ENCODE data around the gene GRB10. TPM values are rescaled to one million over a fixed set of nuclear protein-coding genes. Genes with fewer than 3 reads are reported as not detected.
A peak's percentile ranks its signal among the peaks of the same experiment; 100 is the strongest.

GRB10 gene
- polyA plus RNA-seq, 3 donors, result 1.3 to 3.1 (median 1.5) TPM

GRCh38 chr7:50762337-50762736, 20.4 kb downstream of the GRB10 start:
- Histone ChIP-seq H3K9me3 (replicated peaks in 1 of 2; ENCODE audit: control insufficient read depth in 1 of 2, insufficient read depth in 1 of 2, low read length in 2 of 2) (peaks cover 0 to 3% of the 10 kb centered on the region in 2 donors), H3K4me1 (ENCODE audit: control insufficient read depth in 1 of 2, insufficient read depth in 2 of 2, low read length in 2 of 2) (no peaks in the 10 kb centered on the region), H3K27me3 (ENCODE audit: control insufficient read depth in 2 of 2, insufficient read depth in 2 of 2, low read length in 2 of 2) (no peaks in the 10 kb centered on the region), H3K79me2 (ENCODE audit: insufficient read depth, low read length) (no peaks in the 10 kb centered on the region), H3K9ac (ENCODE audit: insufficient read depth, low read length, poor library complexity, severe bottlenecking) (no peak overlapping the region), H3K4me3 (replicated peaks in 1 of 3; ENCODE audit: low read depth in 2 of 3, low read length in 3 of 3) (no peak overlapping the region), H2AFZ (ENCODE audit: insufficient read depth, low read depth, low read length, poor library complexity, severe bottlenecking) (no peak overlapping the region), H3K27ac (ENCODE audit: low read depth in 1 of 2, low read length in 2 of 2) (no peak overlapping the region), H3K4me2 (replicated peaks; ENCODE audit: extremely low read depth, low read length, poor library complexity, severe bottlenecking) (no peak overlapping the region), H3K36me3 (replicated peaks in 1 of 2; ENCODE audit: control insufficient read depth in 1 of 2, insufficient read depth in 2 of 2, low read length in 2 of 2) (no peaks in the 10 kb centered on the region), H4K20me1 (ENCODE audit: insufficient read depth, low read length) (no peaks in the 10 kb centered on the region)
- H3K4me1 Mint-ChIP-seq, result peaks cover 6% of the 10 kb centered on the region
- no peak overlapping the region for H3K4me3 Mint-ChIP-seq
- TF ChIP-seq CTCF (IDR thresholded peaks at IDR 0.05), result no peak
- intact Hi-C loops (cut with micrococcal nuclease), result no loop called here
- H3K27ac Mint-ChIP-seq, result no peak overlapping the region
- no peak for DNase-seq
- WGBS (ENCODE audit: insufficient coverage), result no CpG with 5 or more reads among the region's 2 CpGs
- H3K27me3 Mint-ChIP-seq (ENCODE audit: low read depth in 3 of 3), result no peaks in the 10 kb centered on the region
- H3K9me3 Mint-ChIP-seq, result peaks cover 0 to 10% (median 4%) of the 10 kb centered on the region in 7 donors
- no peaks in the 10 kb centered on the region for H3K36me3 Mint-ChIP-seq

GRCh38 chr7:50761713-50762112, 21.0 kb downstream of the GRB10 start:
- no peak overlapping the region for H3K4me3 Mint-ChIP-seq
- H3K4me2 ChIP-seq (replicated peaks; ENCODE audit: extremely low read depth, low read length, poor library complexity, severe bottlenecking), result no peak overlapping the region
- no peaks in the 10 kb centered on the region for H3K36me3 Mint-ChIP-seq
- WGBS (ENCODE audit: insufficient coverage), result no CpG with 5 or more reads among the region's 7 CpGs
- no peak overlapping the region for H3K27ac ChIP-seq (ENCODE audit: low read depth in 1 of 2, low read length in 2 of 2)
- no peak overlapping the region for H2AFZ ChIP-seq (ENCODE audit: insufficient read depth, low read depth, low read length, poor library complexity, severe bottlenecking)
- H4K20me1 ChIP-seq (ENCODE audit: insufficient read depth, low read length), result no peaks in the 10 kb centered on the region
- intact Hi-C loops (cut with micrococcal nuclease), result no loop called here
- no peaks in the 10 kb centered on the region for H3K36me3 ChIP-seq (replicated peaks in 1 of 2; ENCODE audit: control insufficient read depth in 1 of 2, insufficient read depth in 2 of 2, low read length in 2 of 2)
- no peak overlapping the region for H3K9ac ChIP-seq (ENCODE audit: insufficient read depth, low read length, poor library complexity, severe bottlenecking)
- no peaks in the 10 kb centered on the region for H3K27me3 Mint-ChIP-seq (ENCODE audit: low read depth in 3 of 3)
- H3K4me3 ChIP-seq (replicated peaks in 1 of 3; ENCODE audit: low read depth in 2 of 3, low read length in 3 of 3), result no peak overlapping the region
- peaks cover 0 to 3% of the 10 kb centered on the region in 2 donors for H3K9me3 ChIP-seq (replicated peaks in 1 of 2; ENCODE audit: control insufficient read depth in 1 of 2, insufficient read depth in 1 of 2, low read length in 2 of 2)
- peak overlapping the region in 2 of 7 donors; percentile 8 to 67 for H3K27ac Mint-ChIP-seq
- H3K4me1 Mint-ChIP-seq, result peaks cover 6% of the 10 kb centered on the region
- H3K27me3 ChIP-seq (ENCODE audit: control insufficient read depth in 2 of 2, insufficient read depth in 2 of 2, low read length in 2 of 2), result no peaks in the 10 kb centered on the region
- peaks cover 0 to 10% (median 4%) of the 10 kb centered on the region in 7 donors for H3K9me3 Mint-ChIP-seq
- no peak for DNase-seq
- TF ChIP-seq CTCF (IDR thresholded peaks at IDR 0.05), result no peak
- H3K4me1 ChIP-seq (ENCODE audit: control insufficient read depth in 1 of 2, insufficient read depth in 2 of 2, low read length in 2 of 2), result no peaks in the 10 kb centered on the region
- H3K79me2 ChIP-seq (ENCODE audit: insufficient read depth, low read length), result no peaks in the 10 kb centered on the region

Data from CD14-positive monocyte (primary cell).